ENCODE data around the gene KANK3. TPM values are rescaled to one million over a fixed set of nuclear protein-coding genes. Genes with fewer than 3 reads are reported as not detected.

Gene KANK3
- total RNA-seq, 4 donors from 2014 or later = 3.2 to 10.5 (median 4.1) TPM

- intact Hi-C loops (cut with DNase I; ENCODE audit: low total_unique reads) = no loop called here
- WGBS, 2 donors (ENCODE audit: low coverage in 1 of 2) = 80 to 100% methylated on average over 2 to 6 of the region's 6 CpGs
- peaks cover 1 to 24% (median 19%) of the 10 kb centered on the region in 4 donors for H3K4me1 ChIP-seq
- H3K27me3 ChIP-seq = peaks cover 80% of the 10 kb centered on the region
- in situ Hi-C loops (cut with MboI; ENCODE audit: low pct_ligation_motif_present in 1 of 4, low pct_unique_long_range_greater_than_20kb in 1 of 4, low sequenced_read_pairs in 3 of 4) = no loop called here
- H3K27ac ChIP-seq = no peak overlapping the region
- H3K4me3 ChIP-seq = no peak overlapping the region
- DNase-seq = no peak
- no peaks in the 10 kb centered on the region for H3K9me3 ChIP-seq
- TF ChIP-seq EP300 (IDR thresholded peaks at IDR 0.05; ENCODE audit: low read depth) = no peak
- TF ChIP-seq POLR2AphosphoS5 (IDR thresholded peaks at IDR 0.05) = no peak
- no peak for TF ChIP-seq POLR2A (IDR thresholded peaks at IDR 0.05)
- TF ChIP-seq CTCF (IDR thresholded peaks at IDR 0.05) = no peak
- no peaks in the 10 kb centered on the region for H3K36me3 ChIP-seq
These were observed 4.2 kb downstream of the KANK3 start for GRCh38 chr19:8338835-8339234.

- Histone ChIP-seq H3K4me3 (no peak overlapping the region), H3K36me3 (no peaks in the 10 kb centered on the region), H3K27ac (no peak overlapping the region), H3K9me3 (no peaks in the 10 kb centered on the region), H3K27me3 (peaks cover 80% of the 10 kb centered on the region), H3K4me1 (peaks cover 4 to 28% (median 19%) of the 10 kb centered on the region in 4 donors)
- 45 to 60% methylated on average over 1 to 7 of the region's 7 CpGs for WGBS, 2 donors (ENCODE audit: low coverage in 1 of 2)
- peak; percentile 13 for DNase-seq
- in situ Hi-C loops (cut with MboI; ENCODE audit: low pct_ligation_motif_present in 1 of 4, low pct_unique_long_range_greater_than_20kb in 1 of 4, low sequenced_read_pairs in 3 of 4) (no loop called here), intact Hi-C loops (cut with DNase I; ENCODE audit: low total_unique reads) (no loop called here)
- TF ChIP-seq POLR2A (IDR thresholded peaks at IDR 0.05) (no peak), EP300 (IDR thresholded peaks at IDR 0.05; ENCODE audit: low read depth) (no peak), POLR2AphosphoS5 (IDR thresholded peaks at IDR 0.05) (no peak), CTCF (IDR thresholded peaks at IDR 0.05) (no peak)
These were observed 5.3 kb downstream of the KANK3 start for GRCh38 chr19:8337728-8338127.

- TF ChIP-seq POLR2AphosphoS5 (IDR thresholded peaks at IDR 0.05) (no peak), CTCF (IDR thresholded peaks at IDR 0.05) (no peak), EP300 (IDR thresholded peaks at IDR 0.05; ENCODE audit: low read depth) (no peak), POLR2A (IDR thresholded peaks at IDR 0.05) (no peak)
- Histone ChIP-seq H3K9me3 (no peaks in the 10 kb centered on the region), H3K27ac (no peak overlapping the region), H3K4me3 (no peak overlapping the region), H3K36me3 (no peaks in the 10 kb centered on the region), H3K27me3 (peaks cover 80% of the 10 kb centered on the region), H3K4me1 (peaks cover 4 to 27% (median 17%) of the 10 kb centered on the region in 4 donors)
- intact Hi-C loops (cut with DNase I; ENCODE audit: low total_unique reads) = no loop called here
- in situ Hi-C loops (cut with MboI; ENCODE audit: low pct_ligation_motif_present in 1 of 4, low pct_unique_long_range_greater_than_20kb in 1 of 4, low sequenced_read_pairs in 3 of 4) = no loop called here
- WGBS, 2 donors (ENCODE audit: low coverage in 1 of 2) = 44 to 49% methylated on average over 5 to 8 of the region's 8 CpGs
- no peak for DNase-seq
These were observed 6.4 kb downstream of the KANK3 start for GRCh38 chr19:8336660-8337059.

GRCh38 chr19:8336072-8336569 lies 6.9 kb downstream of the KANK3 start:
- H3K27me3 ChIP-seq = peaks cover 80% of the 10 kb centered on the region
- in situ Hi-C loops (cut with MboI; ENCODE audit: low pct_ligation_motif_present in 1 of 4, low pct_unique_long_range_greater_than_20kb in 1 of 4, low sequenced_read_pairs in 3 of 4) = no loop called here
- no peak overlapping the region for H3K27ac ChIP-seq
- H3K4me3 ChIP-seq = no peak overlapping the region
- no peak for DNase-seq
- TF ChIP-seq POLR2AphosphoS5 (IDR thresholded peaks at IDR 0.05) (no peak), EP300 (IDR thresholded peaks at IDR 0.05; ENCODE audit: low read depth) (no peak), POLR2A (IDR thresholded peaks at IDR 0.05) (no peak), CTCF (IDR thresholded peaks at IDR 0.05) (no peak)
- H3K9me3 ChIP-seq = no peaks in the 10 kb centered on the region
- H3K36me3 ChIP-seq = no peaks in the 10 kb centered on the region
- 25 to 57% methylated on average over 15 to 24 of the region's 27 CpGs for WGBS, 2 donors (ENCODE audit: low coverage in 1 of 2)
- intact Hi-C loops (cut with DNase I; ENCODE audit: low total_unique reads) = no loop called here
- peaks cover 4 to 27% (median 17%) of the 10 kb centered on the region in 4 donors for H3K4me1 ChIP-seq

All from transverse colon (tissue), 4 donors.